GM18870 (cell line): ENCODE measurements around the gene SLAMF1.
"Not testable (repeated sequence)": the region's sequence is repeated elsewhere in the genome, so short reads cannot be mapped to it uniquely, and the experiment has no call there.

Source experiments
- ATAC-seq: cut with Tn5 transposase; IDR thresholded peaks from one replicate; pipeline ENCODE4 v1.9.1; 2021; ENCODE audit warnings: moderate library complexity; ENCODE audit not compliant: unreplicated experiment

SLAMF1 gene

DNA sequence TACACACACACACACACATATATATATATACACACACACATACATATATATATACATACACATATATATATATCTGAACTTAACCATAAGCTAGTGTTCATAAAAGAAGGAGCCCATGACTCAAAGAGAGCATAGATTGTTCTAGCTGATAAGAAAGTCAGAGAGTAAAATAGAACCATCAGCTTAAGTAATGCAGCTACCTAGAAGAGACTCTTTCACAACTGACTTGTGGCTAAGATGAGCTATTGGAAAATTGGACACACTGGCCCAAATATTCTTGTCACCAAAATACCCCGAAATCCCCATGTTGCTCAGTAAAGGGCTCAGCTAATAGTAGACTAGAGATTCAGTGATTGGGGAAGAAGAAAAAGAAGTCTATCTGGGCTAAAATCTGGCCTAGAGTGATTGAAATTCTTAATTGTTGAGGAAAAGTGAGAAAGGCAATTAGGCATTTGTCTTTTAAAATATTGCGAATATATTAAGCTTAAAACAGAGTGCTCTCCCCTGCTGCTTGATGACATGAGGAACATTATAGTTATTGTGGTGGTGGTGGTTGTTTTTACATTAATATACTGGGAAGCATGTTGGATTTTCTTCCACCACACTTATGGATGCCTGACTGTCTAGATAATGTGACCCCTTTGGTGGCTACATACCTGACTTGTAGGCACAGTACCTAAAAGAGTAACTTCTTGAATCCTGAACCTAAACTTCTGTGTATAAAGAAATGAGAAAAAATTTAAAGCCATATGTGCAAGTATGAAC lies 6.3 kb downstream of the SLAMF1 start:
- ATAC-seq: no peak

DNA sequence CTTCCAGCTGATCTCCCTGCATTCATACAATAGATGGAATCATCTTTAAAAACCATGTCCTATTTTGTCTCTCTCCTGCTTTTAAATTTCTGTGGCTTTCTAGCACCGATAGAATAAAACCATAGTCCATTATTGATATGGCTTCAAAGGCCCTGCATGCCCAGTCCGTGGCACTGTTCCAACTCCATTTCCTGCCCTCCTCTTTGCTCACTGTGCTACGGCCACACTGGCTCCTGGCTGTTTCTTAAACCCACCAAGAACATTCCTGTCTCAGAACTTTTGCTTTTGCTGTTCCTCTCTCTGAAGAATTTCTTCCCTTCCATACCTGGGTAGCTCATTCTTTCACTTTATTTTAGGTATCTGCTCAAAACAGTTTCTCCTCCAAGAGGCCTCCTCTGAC lies 7.2 kb downstream of the SLAMF1 start:
- no peak for ATAC-seq

DNA sequence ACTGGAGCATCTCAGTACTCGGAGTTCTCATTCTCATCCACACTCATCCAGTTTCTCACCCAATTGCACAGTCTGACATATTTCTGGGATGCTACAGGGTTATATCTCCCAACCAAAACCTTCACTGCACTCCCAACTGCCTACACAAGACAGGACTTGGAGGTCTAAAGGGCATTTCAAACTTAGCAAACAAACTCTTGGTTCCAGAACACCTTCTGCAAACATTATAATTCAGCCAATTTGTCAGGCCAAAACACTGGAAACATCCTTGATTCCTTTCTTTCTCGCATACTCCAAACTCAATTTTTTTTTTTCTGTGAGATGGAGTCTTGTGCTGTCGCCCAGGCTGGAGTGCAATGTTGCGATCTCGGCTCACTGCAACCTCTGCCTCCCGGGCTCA lies 7.9 kb downstream of the SLAMF1 start:
- ATAC-seq: no peak

DNA sequence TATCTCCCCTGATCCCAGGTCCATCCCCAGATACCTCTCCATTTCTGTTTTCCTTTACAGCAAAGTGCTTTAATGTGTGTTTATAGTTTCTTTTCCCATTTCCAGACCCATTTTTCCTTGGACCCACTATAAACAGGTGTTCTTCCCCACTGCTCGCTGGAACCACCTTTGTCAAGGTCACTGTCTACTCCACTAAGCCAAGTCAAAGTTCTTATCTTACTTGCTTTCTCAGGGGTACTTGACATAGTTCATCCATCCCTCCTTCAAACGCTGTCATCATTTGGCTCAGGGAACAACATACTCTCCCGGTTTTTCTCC lies 8.3 kb downstream of the SLAMF1 start:
- no peak for ATAC-seq

DNA sequence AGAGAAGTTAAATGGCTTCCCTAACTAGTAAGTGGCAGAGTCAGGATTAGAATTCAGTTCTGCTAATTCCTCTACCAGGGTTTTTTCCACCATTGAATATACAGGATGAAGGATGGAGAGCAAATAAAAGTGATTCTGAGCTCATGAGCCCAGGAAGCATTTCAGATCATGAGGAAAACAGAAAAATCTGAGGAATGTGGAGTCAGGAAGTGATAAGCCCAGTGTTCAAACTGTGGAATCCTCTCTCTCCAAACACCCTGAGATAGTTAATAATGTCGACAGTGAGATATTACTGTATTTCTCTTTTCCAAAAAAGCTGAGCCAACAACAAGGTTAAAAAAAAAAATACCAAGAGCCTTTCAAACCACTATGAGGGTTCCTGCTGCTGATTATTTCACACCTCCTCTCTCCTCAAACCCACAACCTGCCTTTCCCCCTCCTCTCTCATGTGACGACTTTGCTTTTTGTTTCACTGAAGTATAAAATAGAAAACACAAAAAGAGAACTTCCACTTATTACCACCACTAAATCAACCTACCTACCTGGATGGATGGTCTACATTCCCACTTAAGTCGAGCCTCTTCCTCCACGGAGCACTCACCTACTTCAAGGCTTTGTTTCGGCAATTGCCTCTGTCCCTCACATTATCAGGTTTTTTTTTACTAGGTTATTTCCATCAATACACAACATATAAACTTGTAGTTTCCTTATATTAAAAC lies 8.9 kb downstream of the SLAMF1 start:
- no peak for ATAC-seq

DNA sequence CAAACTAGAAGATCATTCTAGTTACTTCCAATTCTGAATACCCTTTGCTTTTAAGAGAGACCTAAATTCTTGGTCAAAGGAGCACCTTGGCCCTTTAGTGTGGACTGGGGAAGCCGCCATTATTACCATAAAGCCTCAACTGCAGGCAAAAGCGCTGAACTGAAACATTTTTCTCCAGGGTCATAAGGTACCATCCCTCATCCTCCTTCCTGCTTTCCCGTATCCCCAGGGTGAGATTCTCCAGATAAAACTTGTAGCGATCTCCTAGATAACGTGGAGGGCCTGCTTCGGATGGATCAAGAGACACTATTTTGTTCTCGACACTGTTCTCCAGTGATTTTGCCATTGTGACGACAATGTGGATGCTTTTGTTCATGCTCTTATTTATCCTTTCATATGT lies 9.8 kb downstream of the SLAMF1 start:
- no peak for ATAC-seq

DNA sequence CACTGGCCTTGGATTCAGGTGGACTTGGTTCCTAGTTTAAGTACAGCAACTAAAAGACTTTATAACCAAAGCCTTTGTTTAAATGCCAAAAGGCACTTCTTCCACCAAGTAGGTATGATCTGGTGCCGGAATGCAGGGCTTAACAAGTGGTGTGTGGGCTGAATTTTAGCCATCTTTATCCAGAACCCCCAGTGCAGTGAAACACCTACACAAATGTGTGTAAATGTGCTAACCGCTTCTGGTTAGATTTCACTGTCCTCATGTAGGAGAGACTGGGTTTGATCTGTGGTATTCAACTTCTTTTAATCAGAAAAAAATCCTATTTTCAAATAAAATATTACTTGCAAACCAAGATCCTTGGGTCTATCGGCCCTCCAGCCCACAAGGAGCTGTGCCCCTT lies 10.3 kb downstream of the SLAMF1 start:
- ATAC-seq: no peak

DNA sequence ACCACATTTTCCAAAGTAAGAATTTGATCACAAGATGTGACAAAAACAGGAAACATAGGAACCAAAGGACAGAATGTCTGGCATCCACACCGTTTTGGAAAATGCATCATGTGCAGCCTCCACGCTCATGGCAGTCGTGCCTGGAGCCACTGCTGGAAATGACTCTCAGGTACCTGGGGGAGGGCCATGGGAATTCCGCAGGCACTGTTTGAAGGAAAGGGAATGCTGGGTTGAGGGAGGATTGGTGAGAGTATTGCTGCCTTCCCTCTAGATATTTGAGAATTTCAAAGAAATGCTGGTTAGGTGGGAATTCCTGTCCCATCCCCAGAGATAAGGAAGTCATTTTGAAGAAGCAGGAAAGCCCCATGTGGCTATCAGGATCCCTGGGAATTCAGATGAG lies 10.8 kb downstream of the SLAMF1 start:
- no peak for ATAC-seq

DNA sequence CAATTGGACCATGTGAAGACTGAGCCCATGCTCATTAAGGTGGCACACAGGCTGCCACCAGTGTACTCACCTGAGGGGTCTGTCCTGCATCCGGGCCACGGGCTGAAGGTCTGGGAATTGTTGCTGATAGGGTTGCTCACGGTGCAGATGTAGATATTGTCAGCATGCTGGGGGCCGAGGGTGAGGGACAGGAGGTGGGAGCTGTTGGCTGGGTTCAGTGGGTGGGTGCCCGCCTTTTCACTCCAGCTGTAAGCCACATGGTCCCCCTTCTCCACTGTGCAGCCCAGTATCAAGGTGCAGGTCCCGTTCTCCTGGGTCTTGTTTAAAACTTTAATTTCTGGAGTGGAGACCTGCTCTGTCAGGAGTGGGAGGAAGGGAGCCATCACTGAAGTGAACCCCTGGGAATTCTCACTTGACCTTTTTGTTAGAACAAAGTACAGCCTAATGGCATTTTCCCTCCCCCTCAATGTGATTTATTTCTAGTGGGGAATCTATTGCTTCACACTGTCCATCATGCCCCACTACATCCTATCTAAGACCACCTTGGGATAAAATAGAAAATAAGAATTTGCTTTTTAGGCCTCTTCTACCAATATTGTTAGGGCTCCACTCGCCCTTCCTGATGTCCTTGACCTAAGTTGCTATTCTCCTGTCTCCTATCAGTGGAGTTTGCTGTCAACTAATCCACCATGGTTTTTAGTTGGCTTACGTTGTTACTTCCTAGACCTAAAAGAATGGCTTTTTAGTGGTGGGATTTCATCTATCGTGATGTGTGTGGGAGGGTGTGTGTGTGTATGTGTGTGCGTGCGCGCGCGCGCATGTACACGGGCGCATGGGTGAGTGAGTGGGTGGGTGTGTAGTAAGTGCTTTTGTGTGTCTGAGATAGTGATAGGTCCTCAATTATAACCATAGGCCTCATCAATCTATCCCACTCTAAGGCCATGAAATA lies 12.0 kb downstream of the SLAMF1 start:
- no peak for ATAC-seq

DNA sequence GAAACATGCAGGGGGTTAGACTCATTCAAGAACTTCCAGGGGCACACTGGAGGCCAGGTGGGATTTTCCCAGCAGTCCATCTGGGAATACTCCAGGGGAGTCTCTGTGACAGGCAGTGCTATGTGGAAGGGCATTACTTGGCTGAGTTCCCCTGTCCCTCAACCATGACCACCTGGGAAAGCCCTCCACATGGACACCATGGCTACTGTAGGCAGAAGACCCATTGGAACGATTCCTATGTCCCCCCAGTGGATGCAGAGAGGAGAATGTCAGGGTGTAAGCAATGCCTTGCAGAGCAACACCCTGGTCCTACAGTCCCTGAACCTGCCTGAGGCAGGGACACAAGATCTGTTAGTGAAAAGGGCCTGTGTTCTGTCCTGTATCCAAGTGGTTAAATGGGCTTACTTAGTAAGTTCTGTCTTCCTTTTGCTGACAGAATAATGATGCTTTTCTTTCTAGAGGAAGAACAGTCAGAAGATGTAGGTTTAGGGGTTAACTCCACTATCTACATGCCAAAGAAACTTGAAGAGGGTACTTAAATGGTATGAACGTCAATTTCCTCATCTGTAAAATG lies 13.4 kb downstream of the SLAMF1 start:
- no peak for ATAC-seq

DNA sequence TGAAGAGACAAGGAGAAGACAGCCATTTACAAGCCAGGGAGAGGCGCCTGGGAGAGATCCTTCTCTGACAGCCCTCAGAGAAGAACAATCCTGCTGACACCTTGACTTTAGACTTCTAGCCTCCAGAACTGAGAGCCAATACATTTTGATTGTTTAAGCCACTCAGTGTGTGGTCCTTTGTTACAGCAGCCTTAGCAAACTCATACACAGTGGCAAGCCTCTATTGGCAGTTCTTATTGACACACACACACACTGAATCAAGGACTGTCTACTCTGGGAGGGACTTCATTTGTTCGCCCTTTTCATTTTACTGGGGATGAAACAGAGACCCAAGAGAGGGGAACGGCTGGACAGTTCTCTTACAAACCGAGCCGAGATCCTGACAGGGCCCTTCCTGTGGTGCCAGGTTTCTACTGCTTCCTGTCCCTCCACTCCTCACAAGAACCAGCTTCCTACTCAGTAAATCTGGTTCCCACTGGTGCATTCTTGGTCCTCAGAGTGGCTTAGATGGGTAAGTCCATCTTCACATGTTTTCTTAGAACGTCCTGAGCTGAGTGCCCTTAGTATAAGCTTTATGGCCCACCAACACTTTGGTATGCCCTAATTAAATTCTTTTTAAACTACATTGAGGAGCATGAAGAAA lies 14.7 kb downstream of the SLAMF1 start:
- no peak for ATAC-seq

DNA sequence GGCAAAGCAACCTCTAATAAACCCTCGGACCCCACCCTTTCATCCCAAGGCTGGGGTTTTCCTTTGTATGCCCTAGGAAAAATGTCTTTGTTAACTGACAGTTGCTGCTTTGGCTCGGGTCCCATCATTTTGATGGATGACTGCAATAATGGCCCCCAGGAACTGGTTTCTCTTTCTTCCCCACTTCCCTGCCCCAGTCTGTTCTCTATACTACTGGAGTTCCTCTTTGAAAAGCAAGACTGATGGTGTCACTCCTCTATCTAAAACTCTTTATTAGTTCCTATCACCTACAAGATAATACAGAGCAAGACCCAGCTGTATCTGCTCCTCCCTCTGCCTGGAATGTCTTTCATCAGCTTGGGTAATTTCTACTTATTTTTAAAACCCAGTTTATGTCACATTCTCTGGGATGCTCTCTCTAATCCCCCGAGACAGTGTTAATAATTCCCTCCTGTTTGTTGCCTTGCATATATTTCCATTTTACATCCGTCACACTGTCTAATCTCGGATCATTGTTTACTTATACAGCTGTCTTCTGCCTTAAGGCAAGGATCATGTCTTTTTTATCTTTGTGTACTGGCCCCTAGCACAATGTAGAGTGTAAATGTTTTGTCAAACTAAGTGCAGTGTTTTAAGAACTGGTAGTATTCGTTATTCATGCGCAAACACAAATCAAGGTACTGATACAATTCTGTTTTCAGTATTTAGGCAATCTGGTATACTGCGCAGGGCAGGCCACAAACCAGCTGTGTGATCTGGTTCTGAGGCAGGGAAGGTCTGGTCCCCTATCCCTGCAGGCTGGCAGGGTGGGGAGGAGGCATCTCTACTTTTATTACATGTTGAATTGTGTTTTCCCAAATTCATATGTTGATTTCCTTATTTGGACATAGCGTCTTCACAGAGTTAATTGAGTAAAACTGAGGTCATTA lies 16.1 kb downstream of the SLAMF1 start:
- no peak for ATAC-seq

DNA sequence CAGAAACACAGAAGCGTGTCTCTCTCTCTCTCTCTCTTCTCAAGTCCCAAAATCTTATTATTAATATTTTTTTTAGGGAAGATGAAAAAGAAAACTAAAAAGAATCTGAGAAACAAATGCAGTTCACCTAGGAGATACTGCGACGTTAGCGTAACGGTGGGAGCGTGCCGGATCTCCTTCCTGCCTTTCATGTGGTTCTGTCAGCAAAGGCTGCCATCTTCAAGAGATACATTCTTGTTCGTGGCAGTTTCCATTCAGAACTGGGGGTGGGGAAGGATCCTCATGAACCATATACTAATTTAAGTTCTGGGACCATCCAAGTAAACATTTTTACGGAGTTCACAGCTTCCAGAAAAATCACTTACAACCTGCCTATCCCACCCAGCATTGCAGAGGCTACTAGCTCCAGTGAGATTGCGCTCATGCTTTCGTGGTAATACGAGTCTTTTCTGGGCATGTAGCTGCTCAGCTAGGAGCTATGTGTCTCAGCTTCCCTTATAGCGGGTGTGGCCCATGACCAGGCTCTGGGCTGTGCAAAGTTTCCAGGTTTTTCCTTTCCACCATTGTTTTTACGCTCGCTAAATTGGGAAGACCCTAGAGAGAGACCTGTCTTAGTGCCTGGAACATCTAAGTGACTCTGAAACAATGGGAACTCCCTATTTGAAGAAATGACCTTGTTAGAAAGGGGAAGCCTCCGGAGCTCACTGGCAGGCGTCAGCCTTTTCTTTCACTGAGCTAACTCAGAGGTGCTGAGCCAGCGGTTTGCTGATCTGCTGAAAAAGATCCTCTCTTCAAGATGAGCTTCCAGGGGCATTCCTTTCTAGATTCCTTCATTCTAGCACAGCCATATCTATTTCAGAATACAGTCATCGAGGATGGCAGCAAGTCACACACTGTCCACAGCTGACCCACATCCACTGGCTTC lies 17.3 kb downstream of the SLAMF1 start:
- no peak for ATAC-seq

DNA sequence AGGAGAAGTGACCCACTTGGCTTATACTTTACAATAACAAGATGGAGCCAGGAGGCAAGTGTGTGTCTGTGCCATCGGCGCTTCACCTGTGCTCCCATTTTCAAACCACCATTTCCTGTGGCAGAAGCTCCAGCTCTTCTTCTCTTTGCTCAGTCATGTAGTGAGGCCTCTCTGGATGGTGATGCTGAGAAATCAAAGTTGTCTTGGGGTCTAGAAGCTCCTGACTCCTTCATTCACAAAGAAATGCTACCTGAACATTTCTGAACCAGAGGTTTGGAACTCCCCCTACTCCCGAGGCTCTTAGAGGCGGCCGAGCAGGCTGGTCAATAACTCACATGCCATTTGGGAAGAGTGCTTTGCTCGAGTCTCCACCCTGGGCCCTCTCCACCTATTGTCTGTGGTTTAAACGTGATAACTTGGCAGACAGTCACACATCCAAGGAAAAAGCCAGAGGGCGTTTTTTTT lies 18.0 kb downstream of the SLAMF1 start:
- ATAC-seq: no peak

DNA sequence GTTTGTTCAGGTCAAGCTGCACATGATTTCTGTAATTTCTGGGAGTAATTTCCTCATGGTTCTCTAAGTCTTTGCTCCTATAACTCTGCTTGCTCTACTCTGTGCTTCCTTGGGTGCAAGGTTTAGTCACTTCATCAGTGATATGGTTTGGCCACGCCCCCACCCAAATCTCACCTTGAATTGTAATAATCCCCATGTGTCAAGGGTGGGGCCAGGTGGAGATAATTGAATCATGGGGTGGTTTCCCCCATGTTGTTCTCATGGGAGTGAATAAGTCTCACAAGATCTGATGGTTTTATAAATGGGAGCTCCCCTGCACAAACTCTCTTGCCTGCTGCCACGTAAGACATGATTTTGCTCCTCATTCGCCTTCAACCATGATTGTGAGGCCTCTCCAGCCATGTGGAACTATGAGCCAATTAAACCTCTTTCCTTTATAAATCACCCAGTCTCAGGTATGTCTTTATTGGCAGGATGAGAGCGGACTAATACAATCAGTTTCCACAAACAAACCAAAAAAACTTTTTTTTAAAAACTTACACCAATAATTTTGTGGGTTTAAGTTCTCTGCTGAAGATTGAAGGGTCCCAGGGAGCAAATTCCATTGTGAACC lies 19.1 kb downstream of the SLAMF1 start:
- not testable (repeated sequence) for ATAC-seq

DNA sequence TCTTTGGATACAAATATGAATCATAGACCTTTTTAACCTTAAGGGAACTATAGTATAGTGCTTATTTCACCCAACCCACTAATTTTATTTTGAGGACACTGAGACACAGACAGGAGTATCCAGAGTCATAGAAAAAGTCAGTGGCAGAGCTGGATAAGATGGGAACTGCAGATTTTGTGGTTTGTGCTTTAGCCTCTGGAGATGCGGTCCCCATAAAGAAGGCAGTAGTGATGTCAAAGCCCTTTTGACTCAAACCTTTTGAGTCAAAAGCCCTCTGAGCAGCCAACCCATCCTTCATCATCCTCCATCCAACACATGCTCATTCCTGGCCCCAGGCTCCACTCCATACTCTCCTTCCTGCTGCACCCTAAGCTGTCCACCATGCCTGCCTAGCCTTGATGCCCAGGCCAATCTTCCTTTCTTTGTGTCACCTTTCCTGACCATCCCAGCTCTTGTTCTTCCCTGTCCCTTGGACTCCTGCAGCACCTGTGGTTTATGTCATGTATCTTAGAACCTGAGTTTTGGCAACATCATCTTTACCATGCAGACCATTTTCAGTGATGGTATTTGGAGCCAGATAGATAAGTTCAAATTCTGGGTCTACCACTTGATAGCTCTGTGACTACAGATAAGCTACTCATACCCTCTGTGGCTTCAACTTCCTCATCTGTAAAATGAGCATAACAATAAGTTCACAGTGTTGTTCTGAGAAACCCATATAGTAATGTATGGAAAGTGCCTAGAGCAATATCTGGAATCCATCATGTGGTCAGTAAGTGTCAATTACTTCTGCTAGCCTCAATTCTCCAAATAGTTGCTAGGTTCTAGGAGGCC lies 20.1 kb downstream of the SLAMF1 start:
- ATAC-seq: no peak
